ENCODE measurements around the gene LINC00237.

DNA sequence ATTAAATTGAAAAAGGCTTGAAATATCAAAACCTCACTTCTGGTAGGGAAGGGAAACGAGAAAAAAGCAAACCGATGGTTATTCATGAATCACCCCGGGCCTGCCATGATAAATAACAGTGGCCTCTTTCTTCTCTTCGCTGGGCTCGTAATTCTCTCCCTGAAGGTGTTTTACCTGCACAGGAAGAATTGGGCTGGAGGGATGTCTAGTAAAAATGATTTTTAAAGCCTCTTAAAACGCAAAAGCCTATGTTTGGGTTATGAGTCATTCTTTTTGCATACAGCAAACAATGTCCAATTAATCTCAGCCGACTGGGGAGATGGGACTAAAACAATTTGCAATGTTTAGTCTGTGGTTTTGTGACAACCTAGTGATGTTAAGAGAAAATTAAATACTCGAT, 16.8 kb downstream of the LINC00237 start:
- TF ChIP-seq NFIC (IDR thresholded peaks at IDR 0.05) = no peak
- TF ChIP-seq CEBPB (IDR thresholded peaks at IDR 0.05) = no peak
- TF ChIP-seq RAD21 (IDR thresholded peaks at IDR 0.05; ENCODE audit: low read depth) = no peak
- no peak for TF ChIP-seq EP300 (IDR thresholded peaks at IDR 0.05; ENCODE audit: borderline replicate concordance)
- no peak for TF ChIP-seq CREB1 (IDR thresholded peaks at IDR 0.05; ENCODE audit: low read depth)
- TF ChIP-seq MAX (IDR thresholded peaks at IDR 0.05) = no peak
- no peak for TF ChIP-seq TCF12 (IDR thresholded peaks at IDR 0.05; ENCODE audit: low read depth)
- TF ChIP-seq FOXM1 (IDR thresholded peaks at IDR 0.05; ENCODE audit: borderline replicate concordance, low read depth) = no peak
- TF ChIP-seq ZBTB7A (IDR thresholded peaks at IDR 0.05; ENCODE audit: low read depth) = no peak
